Raji (cell line): Measurements from ENCODE around the gene IL17RD.

Experiments used
- POLR2A ChIP-seq: IDR thresholded peaks from 2 replicates; pipeline ENCODE4 v1.6.1; 2011; ENCODE audit warnings: low read depth, low read length, control low read depth; ENCODE audit not compliant: insufficient read depth

Gene IL17RD

DNA sequence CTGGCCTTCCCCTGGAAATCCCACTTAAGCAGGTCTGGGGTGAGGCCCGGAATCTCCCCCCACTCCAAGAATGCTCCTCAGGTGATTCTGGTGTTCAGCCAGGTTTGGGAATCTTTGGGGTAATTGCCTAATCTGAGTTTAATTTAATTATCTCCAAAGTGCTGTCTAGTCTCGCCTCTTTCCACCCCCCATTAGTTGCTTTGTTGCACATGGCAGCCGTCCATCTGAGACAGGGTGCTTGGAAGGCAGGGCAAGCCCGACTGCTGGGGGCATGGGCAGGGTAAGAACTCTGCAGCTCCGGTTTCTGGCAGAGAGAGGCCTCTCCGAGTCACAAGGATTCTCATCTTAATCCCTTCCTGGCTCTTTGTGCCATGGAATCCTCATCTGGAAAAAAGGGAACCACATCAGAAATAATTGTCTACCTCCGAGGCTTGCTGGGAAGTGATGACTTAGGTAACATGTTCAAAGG lies 15.0 kb downstream of the IL17RD start:
- TF ChIP-seq POLR2A: no peak

DNA sequence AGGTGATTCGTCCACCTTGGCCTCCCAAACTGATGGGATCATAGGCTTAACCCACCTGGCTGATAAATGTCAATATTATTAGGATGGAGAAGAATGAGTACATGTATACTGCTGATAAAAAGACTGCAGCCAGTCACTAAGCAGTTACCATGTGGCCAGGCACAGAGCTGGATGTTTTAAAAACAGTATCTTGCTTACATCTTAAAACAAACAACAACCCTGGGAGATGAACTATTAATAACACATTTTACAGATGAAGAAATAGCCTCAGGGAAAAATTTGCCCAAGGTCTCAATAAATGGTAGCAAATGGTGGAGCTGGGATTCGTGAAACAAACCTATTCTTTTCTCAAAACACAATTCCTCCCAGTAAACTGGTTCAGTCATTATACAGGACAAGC lies 18.1 kb downstream of the IL17RD start:
- TF ChIP-seq POLR2A: no peak

DNA sequence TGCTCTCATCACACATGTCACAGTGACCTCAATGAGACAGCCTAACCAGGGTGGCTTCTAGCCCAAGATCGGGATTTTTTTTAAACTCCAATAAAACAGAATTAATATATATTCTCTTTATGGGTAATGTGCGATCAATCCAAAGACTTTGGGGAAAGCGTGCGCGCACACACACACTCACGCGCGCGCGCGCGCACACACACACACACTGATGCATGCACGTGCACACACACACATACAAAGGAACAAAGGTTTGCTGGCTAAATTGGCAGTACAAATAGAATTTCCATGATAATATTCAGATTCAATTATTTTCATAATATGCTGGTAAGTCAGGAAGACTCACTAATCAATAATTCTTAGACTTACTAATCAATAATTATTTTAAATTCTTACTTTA lies 19.3 kb downstream of the IL17RD start:
- TF ChIP-seq POLR2A: no peak

DNA sequence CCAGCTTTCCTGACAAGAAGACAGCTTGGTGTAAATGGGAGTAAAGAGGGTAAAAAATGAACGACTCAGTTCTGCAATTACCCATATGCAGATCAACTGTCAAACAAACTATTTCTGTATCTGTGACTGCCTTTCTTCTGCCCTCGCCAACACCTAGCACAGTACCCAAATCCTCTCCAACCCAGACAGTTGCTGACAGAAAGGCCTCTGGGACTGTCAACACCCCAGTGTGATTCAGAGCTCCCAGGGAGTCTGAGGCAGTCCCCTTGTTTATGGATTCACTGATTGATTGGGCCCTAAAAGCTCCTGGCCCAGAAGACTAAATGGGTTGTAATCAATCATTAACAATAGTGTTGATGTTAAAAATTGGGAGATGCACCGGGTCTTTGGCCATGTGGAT lies 20.2 kb downstream of the IL17RD start:
- no peak for TF ChIP-seq POLR2A

DNA sequence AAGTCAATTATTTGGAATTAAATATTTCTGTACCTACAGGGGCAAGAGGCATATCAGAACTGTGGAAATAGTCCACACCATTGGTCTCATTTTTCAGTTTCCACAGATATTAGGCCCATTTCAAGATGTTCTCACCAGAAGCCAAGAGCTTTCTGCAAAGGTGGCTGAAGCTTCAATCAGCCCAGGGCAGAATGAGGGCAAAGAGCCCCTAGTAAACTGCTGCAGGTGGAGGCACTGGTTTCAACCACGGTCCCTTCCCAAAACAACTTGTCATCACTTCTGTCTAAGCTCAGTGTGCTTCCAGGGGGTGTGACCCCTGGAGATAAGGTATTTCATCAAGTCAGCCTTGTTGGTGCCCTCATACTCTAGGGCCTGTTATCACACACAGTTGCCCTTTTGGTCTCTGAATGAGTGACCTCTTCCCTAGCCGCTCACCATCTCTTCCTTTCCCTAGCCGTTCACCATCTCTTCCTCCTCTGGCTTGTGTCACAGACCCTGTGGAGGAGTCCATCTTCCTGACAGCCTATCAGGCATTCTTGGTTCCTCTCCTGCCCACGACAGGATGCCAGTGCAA lies 21.2 kb downstream of the IL17RD start:
- no peak for TF ChIP-seq POLR2A

DNA sequence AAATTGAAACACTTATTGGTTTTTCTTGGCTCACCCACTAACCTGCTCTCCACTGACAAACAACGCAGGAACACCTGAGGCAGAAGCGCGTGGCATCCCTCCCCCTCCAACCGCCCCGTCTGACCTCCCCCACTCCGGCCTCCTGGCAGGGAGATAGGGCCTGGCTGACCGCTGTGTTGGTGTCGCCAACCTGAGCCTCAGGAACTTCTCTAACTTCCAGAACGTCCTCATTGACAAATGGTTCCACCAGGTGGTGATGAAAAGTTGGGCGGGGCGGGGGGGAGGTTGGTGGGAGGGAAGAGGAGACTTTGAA lies 22.8 kb downstream of the IL17RD start:
- TF ChIP-seq POLR2A: no peak

DNA sequence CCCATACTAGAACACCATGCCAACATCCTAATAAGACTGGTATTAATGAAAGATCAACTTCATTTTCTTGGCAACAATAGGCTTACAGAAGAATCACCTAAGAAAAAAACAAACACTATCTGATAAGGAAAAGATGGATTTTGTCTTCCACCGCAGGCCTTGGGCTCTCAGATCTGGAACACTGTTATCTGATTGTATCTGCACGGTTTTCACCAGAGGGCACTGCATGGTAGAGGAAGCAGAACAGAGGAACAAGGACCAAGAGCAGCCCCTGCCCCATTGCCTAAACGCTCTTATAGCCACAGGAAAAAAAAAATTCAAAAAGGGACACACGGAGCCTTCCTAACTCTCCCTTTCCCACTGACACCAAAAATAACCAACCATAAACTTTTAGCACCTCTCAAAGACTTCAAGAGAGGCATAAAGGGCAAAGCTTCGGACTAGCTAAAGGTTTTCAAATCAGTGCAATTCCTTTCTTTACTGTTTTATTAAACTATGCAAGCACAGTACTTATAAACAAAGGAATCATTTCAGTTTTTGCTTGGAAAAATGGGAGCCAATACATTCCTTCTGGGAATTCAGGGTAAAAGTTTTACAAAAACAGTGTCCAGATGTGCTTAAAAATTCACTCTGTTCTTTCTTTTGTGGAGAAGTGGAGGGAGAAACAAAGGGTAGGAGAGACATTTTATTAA lies 23.3 kb downstream of the IL17RD start:
- TF ChIP-seq POLR2A: no peak

DNA sequence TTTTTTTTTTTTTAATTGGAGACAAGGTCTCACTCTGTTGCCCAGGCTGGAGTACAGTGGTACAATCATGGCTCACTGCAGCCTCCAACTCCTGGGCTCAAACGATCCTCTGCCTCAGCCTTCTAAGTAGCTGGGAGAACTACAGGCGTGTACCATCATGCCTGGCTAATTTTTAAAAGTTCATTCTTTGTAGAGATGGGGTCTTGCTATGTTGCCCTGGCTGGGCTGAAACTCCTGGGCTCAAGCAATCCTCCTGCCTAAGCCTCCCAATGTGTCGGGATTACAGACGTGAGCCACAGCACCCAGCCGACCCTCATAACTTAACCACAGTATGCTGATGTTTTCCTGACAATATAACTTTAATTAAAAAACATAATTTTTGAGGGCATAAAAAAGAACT lies 24.3 kb downstream of the IL17RD start:
- no peak for TF ChIP-seq POLR2A

DNA sequence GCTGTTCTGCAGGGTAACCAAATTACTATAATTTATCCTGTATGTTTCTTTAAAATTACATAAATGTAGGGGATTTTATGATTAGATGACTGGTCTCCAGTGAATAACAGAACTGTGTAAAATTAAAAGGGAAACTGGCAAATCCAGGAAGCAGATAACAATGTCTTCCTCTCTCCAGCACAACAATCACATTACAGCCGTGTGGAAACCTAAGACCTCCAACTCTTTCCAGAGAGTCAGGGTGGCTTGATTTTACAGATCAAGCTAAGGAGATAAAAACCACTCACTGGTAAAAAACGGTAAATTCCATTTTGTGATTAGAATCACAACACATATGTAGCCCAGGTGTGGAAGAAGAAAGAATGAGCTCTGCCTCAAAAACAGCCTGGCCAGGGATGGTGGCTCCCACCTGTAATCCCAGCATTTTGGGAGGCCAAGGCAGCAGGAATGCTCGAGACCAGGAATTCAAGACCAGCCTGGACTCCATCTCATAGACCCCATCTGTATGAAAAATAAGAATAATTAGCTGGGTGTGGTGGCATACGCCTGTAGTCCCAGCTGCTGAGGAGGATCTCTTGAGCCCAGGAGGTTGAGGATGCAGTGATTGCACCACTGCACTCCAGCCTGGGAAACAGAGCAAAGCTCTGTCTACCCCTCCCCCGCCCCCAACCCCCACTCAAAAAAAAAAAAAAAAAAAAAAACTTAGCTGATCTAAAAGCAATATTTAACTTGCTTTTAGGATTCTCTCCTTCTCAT lies 29.0 kb downstream of the IL17RD start:
- no peak for TF ChIP-seq POLR2A

DNA sequence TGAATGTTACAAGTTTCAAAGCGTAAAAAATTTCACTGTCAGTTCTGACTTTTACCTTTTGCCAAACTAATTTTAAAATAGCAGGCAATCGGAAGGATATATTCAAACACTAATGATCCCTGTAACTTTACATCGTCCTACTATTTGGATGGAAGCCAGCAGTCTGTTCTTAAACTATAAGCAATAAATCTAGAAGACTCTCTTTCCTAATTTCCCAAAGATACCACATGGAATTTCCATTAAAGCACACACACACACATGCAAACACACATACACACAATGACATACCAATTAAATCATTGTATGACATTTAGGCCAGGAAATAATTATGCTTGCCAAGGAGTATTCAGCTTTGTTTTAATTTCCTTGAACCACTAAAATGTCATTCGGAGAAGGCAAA lies 32.0 kb downstream of the IL17RD start:
- no peak for TF ChIP-seq POLR2A

DNA sequence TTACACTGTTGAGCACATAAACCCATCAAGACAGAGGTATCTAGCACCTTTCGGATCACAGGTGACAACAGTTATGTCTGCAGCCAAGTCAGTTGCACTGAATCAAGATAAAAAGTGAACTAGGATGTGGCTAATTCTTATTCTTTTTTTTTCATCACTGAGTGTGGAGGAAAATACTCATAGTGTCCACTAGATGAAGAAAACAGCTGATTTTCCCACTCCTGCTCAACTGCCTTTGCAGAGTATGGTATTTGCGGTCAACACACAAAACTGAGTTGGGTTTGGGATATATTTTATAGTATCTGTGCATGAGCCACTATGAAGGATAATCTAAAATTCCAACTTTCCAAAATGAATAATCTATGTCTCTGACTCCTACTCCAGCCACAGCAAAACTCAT lies 32.5 kb downstream of the IL17RD start:
- TF ChIP-seq POLR2A: no peak

DNA sequence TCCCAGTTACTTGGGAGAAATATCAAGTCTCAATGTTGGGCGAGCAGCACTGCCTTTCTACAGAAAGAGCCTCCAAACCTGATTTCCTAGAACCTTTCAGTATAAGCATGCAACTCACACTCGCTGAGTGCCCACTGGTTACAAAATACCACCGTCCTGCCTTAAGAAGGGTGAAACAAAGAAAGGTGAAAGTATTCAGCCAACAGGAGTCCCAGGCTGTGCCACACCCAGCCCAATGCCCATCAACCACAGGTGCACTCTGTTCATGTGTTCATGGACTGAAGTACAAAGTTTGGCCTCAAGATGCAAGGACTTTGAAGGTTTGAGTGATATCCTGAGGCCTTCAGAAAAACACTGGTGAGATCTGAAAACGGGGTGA lies 34.0 kb downstream of the IL17RD start:
- no peak for TF ChIP-seq POLR2A

DNA sequence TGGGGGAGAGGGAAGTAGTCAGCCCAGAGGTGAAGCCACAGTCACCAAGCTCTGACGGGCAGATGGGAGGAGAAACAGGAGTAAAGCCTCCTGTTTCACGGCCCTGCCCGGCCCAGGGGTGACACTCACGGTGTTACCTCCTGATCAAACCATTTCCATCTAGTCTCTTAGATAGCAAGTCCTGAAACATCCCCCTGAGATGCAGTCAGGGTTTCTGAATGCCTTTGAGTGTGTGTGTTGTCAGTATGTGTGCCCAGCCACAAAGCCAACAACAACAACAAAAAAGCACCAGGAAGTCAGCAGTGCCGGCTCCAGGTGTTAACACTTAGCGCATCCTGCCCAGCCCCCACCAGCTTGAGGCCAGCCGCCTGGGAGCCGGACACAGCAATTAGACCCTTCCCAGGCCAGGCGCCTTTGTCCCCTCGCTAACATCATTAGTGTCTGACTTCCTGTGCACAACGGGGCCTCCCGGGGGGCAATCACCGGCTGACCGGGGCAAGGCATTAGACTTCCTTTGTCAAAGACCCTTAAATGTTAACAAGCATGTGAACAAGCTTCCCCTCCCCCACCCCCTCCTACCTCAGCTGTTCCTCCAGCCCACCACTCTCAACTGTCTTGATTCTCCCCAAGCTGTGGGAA lies 34.5 kb downstream of the IL17RD start:
- TF ChIP-seq POLR2A: no peak

DNA sequence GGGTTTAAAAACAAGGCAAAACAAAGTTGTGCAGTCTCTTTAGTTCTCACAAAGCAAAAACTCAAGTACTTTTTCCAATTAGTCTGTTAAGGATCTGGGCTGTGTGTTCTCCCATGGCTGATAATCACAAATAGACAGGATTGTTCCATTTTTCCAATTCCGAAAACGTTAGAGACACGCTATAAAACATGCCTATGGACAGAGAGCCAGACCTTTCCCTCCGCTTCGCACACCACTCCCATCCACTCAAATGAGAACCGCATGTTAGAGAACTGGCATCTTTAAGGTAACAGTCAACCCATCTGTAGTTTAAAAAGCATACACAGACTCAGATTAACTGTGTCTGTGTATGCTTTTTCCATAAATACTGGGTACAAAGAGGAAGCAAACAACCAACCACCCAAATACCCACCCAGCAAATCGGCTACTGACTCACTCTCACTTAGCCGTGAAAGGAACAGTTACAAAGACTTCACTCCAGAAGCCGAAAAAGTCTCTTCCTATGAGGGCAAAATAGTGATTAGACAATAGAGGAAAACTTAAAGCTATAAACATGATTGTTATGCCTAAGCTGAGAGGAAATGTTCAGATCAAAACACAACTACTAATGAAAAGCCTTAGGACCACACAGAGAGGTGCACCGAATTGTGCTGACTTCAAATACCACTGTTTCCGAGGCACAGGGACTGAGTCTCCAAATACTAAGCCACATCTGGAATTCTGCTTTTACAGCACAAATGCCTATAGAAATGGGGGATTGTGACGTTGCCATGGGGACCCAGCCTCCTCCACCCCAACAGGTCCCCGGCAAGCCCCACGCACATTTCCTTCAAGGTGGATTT lies 36.1 kb downstream of the IL17RD start:
- TF ChIP-seq POLR2A: no peak

DNA sequence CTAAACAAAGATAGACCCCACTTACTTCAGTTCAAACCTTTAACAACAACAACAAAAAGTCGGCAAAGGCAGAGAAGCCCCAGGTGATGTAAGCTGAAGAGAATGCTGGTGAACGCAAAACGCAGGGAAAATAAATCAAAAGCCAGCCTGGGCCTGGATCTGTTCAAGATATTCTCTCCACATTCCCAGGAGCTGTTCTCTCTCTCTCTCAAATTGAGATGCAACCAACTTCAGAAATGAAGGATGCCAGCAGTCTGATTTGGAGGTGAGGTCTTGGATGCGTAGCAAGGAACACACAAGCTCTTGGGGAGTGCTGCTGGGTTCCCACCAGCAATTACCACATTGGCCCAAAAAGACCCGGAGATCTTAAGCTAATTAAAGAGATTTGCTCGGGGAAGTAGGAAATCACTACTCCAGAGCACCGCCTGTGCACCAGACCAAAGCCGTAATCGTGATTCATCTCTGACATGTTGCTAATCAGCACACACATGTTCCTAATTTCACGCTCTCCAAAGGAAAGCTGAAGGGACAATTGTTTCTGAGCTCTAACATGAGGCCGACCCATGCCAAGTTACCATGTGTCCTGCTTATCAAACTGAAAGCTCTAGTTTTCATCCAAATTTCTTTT lies 37.1 kb downstream of the IL17RD start:
- TF ChIP-seq POLR2A: no peak
